GM21515 (cell line): ENCODE data around the gene MRPL44.

Experiments
- ATAC-seq: cut with Tn5 transposase; IDR thresholded peaks from one replicate; pipeline ENCODE4 v1.9.1; 2021; ENCODE audit not compliant: unreplicated experiment

MRPL44 gene

DNA sequence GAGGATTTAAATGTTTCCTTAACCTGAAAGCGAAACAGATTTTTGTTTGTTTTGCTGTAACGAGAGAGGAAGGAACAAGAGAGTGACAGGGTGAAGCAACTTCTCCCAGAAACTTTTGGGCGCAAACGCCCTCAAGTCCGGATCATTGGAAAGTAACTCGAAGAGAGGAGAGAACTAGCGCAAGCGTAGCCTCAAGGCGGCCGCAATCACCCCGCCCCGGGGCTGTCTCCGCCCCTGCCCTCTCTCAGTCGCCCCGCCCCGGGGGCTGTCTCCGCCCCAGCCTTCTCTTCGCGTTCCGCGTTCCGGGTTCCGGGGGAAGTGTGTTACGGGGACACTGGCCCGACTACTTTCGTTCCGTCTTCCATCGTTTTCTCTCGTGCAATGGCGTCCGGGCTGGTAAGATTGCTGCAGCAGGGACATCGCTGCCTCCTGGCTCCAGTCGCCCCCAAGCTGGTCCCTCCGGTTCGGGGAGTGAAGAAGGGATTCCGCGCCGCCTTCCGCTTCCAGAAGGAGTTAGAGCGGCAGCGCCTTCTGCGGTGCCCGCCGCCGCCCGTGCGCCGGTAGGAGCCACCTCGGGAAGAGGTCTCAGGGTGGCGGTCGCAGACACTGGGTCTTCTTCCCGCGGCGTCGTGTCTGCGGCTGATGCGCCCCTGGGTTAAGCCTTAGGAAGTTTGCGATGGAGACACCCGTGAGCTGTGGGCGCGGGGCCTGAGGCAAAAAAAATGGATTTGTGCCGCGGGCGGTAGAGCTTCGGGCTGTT lies at the start of gene MRPL44:
Gene MRPL44, plus strand, starts transcription at position 372 of the 760 bp plus-strand sequence. Its CDS starts 10 bp downstream, at position 382.
- ATAC-seq = peak; percentile 92

DNA sequence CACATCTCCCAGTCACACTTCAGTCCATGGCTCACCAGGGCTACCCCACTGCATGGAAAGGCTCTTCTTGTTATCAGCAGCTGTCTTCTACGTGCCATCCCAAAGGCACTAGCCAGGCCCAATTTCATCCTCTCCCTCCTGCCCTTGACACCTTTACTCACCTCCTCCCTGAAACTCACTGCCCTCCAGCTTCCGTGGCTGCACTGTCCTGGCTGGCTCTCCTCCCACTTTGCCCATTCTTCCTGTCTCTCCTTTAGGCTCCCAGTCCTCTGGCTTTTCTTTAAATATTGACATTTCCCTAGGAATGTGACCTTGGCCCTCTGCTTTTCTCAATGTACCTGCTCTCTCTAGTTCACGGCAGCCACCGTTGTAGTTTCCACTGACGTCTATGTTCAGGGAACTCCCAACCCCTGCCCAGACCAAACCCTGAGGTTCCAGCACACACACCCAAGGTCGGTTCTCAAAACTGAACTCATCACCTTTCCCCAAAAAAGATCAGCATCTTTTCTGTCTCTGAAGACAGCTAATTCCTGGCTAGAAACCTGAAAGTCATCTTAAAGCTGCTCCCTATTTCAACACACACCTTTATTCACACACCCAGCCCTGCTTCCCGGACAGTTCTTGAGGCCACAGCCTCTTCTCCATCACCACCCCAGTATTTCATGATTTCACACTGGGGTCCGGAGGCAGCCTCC lies 48.8 kb upstream of the MRPL44 start:
- ATAC-seq = no peak

DNA sequence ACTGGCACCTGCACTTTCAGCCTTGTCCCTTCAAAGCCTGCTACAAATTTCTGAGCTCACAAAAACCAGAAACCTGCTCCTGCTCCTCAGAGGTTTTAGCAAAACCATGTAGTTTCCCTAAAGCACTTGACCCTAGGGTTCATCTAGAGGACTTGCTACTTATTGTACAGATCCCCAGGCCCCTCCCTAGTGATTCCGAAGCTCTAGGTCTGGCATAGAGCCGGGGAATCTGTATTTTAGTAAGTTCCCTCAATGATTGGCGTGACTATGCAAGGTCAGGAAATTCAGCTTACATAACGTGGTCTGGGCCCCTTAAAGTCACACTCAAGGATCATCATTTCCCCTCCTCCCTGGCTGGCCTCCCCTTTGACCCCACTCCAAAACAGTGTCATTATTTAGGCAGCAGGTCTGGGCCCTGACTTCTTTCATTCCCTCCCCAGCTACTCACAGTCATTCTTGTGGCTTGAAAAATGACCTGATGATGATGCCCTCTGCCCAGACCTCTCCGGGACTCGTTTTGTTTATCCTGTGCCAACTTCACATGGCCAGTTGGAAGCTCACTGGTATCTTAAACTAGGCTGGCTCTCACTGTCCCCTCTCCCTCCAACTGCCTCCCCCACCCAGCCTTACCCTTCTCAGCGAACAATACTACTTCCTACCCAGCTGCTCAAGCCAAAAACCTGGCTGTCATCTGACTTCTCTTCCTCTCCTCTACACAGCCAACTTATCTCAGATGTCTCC lies 48.1 kb upstream of the MRPL44 start:
- ATAC-seq = no peak

DNA sequence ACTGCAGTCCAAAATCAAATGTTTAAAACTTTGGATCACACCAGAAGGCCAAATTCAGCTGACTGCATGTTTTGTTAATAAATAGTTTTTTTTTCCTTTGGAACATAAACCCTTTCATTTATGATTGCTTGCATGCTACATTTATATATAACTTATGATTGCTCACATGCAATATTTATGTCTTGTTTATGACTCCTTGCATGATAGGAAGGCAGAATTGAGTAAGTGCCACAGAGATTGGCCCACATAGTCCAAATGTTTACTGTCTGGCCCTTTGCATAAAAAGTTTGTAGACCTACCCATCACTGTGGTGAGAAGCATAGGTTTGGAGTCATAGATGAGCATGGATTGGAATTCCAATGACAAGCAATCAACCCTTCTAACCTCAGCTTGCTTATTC lies 42.9 kb upstream of the MRPL44 start:
- ATAC-seq = no peak

DNA sequence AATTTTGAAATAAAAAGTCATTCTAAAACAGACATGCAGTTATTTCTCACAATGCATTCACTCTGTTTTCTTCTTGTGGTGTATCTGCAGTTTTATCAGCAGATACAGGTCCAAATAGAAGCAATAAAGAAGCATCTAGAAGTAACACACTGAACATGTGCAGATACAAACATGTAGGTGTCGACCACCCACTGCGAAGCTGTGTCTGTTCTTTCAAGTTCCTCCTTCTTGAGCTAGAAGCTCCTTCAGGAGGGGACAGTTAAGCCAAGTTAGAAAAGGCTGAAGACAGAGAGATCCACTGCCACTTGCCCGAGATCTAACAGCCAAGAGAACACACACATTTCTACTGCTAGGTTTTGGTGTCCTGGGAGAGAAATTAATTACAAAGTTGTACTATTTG lies 42.2 kb upstream of the MRPL44 start:
- ATAC-seq = no peak

DNA sequence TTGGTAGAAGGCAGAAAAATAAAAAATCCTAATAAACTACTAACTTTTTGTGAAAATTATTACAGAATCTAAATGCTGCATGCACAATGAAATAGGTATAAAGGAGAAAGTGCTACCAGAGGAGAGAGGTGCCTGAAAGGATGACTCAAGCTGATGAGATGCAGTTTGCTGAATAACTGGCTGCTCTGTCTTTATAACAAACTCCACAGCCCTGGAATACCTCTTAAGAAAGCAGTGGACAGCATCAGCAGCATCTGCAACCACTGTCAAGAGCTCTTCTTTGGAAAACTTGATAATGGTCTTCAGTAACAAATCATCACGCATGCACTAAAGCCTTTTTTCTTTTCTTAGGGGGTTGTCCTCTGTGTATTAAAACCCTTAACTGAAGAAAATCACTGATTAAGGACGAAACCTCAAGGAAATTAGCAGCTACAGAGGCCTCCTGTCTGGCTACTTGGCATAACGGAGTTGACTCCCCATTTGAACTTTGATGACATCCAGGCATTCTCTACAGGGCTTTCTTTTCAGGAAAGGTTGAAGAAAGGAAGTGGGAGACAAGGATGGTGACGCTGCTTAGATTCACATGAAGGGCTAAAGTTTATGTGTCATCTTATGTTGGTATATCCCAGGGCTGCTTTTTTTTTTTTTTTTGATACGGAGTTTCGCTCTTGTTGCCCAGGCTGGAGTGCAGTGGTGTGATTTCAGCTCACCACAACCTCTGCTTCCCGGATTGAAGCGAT lies 40.9 kb upstream of the MRPL44 start:
- no peak for ATAC-seq

DNA sequence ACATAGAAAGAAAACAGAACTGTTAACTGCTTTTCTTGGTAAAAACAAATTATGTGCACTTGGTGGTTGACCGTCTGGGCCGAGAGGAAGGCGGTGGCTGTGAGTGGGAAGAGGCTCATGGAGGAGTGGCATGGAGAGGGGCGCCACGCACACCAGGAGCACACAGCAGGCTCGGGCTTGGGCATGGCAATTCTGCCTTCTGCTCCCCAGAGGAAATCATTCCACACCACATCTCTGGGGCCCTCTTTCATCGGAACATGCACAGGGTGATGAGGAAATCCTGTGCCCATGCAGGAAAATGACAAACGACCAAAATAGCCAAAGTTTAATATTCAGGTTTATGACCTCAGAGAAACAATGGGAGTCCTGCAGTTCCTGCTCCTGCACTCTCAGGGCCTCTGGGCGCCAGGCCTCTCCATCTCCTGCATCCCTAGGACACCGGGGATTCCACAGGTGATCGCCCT lies 38.6 kb upstream of the MRPL44 start:
- ATAC-seq = no peak

DNA sequence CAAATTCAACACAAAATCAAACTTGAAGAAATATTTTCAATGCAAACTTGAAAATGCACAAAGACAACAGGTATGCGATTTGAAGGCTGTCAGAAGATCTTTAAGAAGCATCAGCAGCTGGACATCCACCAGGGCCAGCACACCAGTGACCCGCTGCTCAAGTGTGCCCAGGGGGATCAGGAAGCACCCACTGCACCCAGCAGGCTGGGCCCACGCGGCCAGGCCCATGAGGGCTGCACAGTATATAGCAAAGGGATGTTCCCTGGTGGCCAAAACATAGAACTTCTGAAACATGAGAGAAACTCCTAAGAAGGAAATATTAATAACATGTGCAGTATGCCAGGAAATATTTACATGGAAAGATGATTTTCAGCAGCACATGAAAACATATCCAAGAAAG lies 37.2 kb upstream of the MRPL44 start:
- ATAC-seq = no peak

DNA sequence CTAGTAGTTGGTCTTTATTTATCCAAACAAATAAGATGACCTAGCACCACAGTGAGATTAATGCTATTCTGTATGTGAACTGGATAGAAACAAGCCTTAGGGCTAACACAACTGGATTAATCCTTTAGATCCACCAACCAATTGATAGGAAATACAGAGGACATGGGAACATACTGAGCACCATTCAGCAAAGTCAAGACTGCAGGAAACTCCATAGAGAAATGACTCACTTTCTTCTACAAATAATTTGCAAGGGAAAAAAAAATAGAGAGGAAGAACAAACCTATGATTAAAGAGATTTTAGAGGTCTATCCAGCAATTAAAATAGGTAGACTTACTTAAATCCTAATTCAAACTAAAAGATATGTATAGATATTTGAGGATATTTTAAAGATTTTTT lies 36.1 kb upstream of the MRPL44 start:
- no peak for ATAC-seq

DNA sequence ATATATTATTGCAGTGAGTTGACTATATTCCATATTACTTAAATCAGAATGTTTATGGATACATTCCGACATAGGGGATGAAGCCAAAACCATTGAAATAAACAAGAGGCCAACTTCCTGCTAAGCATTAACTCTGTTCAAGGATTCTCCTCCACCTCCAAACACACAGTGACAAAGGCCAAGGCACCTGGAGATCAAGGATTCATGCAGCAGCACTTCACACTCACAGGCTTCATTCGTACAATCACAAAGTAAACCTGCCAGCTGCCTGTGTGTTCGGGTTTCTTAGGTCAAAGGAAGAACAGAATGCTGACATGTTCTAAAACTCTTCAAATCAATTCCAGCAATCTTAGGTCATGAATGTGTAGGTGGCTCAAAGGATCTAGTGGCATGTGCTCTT lies 35.0 kb upstream of the MRPL44 start:
- no peak for ATAC-seq

DNA sequence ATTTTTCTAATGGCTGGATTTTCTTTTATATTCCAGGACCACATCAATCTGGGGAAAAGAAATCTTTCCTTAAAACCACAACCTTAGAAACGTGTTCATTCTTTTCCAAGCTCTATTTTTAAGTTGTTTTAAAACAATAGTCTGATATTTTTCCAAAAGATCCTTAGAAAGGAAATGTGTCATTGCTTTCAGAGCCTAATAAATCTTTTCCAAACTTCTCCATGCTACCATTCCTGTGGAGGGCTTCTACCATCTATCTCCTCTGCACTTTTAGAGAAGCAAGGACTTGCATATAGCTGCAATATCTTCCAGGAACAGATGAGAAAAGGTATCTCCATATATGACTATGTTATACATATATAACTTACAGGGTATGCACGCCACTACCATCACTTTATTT lies 33.3 kb upstream of the MRPL44 start:
- no peak for ATAC-seq

DNA sequence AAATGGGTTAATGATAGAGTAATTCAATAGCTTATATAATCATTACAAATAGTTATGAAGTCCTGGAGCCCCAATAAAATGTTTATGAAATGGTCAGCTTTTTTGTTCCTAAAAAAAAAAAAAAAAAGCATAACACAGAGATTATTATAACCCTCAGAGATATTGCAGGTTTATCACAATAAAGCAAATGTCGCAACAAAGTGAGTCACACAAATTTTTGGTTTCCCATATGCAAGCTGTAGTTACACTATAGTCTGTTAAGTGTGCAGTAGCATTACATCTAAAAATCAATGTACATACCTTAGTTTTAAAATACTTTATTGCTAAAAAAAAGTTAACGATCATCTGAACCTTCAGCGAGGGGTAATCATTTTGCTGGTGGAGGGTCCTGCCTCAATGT lies 32.2 kb upstream of the MRPL44 start:
- no peak for ATAC-seq

DNA sequence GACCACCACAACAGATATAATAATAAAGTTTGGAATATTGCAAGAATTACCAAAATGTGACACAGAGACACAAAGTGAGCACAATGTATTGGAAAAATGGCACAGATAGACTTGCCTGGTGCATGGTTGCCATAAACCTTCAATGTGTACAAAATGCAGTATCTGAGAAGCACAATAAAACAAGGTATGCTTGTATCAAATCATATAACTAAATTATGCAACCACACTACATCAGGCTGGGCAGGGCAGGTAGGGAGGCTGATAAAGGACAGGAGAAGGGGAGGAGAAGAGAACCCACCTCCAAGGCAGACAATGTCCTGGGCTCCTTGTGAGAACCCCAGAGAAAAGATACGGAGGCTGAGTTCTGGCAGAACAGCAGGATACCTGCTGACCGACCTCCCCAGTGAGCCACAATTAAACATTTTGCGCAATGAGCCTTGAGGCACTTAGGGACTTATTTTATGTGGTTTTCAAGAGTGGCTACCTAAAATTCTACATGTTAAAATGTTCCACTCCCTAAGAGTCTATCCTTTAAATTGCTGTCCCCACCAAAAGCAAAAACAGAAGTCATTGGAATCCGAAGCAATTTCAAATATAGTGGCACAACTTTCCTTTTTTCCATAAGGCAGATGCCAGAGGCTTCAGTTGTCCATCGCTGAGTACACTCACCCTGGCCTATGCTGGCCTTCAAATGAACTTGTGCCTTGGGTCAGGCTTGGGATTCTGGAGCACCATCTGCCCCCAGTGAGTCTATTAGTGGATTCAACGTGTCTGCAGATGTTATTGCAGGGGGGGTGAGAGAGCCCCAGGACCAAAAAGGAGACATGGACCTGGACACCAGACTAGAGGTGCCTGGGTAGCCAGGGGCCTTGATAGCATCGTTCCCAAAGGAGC lies 28.9 kb upstream of the MRPL44 start:
- ATAC-seq = no peak

DNA sequence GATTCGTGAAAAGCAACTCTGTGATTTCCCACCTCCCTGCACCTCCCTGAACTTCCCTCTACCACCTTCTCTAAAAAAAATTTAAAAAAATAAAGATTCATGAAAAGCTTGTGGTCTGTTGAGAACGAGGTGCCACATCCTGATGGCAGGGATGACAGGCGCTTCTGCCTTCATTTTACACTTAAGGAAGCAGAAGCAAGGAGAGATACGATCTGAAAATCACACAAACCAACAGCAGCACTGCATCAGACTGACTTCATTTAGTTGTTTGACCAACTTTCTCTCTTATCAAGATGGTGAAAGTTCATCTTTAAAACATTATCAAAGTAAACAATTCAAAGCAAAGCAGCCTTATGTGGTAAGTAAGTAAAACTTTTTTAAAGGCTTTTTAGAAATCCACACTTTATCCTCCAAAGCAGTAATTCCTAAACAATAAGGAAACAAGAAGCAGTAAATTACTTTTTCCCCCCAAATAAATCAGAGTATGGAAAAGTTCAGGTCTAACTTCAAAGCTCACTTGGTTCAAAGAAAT lies 27.6 kb upstream of the MRPL44 start:
- no peak for ATAC-seq

DNA sequence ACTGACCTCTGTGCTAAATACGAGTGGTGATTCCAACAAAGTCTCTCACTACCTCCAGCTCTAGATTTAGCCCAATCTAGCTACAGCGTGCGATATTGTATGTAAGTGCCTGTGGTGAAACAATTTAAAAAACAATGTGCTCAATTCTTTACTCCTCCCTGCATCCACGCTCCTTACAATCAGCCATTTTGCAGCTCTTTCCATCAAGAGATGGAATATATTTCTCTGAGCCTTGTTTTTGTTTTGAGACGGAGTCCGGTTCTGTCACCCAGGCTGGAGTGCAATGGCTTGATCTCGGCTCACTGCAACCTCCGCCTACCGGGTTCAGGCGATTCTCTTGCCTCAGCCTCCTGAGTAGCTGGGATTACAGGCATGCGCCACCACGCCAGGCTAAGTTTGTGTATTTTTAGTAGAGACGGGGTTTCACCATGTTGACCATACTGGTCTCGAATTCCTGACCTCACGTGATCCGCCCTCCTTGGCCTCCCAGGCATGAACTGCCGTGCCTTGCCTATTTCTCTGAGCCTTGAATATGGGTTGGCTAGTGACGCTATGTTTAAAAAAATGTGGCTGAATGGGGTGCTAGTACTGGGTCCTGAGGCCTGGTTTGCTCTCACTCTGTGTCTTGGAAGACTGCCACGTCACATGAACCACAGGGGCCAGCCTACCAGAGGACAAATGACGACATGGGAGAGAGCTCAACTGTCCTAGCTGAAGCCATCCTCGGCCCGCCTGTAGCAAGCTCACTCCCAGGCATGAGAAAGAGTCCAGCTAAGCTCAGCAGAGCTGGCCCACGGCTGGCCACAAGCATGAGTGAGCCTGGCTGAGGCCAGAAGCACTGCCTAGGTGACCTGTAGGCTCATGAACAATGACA lies 26.9 kb upstream of the MRPL44 start:
- no peak for ATAC-seq

DNA sequence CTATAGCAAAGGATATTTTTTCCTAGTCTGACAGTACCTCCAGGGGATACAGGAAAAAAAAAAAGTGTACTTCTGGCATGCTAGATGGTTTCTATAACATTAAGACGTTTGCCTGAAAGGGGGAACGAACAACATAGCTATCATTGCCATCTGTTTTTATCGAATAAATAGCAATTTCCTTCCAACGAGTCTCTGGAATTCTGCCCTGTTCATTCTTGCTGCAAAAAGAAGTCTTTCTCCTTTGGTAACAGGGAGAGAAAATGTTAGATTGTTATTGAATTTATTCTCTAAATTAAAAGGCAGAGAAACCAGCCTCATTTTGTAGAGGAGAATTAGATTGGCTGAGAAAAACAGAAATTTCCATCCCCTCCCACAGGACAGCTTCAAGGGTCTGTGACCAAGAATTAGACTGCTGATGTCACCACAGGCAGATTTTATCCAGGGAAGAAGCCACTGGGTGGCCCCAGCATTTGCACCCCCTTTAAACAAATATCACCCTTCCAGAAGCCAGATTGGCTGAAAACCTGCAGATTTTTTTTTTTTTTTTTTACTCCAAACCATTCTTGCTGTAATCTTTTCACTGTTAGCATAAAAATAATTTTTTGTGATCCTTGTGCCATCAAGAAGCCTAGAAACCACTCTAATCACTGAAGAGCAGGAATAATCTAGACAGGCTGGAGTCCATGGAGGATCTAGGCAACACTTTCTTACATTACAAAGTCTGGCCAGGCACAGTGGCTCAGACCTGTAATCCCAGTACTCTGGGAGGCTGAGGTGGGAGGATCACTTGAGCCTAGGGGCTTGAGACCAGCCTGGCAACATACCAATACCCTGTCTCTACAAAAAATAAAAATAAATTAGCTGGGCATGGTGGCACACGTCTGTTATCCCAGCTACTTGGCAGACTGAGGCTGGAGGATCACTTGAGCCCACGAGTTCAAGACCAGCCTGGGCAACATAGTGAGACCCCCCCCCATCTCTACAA lies 24.2 kb upstream of the MRPL44 start:
- ATAC-seq = no peak

DNA sequence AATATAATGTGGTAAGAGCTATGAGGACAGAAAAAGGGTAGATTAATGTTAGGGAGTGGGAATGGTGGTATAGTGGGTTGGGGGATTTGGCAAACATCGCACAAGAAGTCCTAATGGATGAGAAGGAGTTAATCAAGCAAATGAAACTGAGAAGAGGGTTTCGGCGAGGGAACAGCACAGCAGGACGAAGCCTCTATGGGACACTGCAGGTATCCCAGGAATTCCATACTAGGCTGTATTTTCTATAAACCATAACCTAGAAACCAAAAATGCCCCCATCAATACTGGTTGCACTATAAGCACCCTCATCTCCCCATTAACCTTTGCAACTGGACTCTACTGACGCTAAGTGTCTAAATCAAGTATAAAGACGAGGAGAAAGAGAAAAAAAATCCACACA lies 22.4 kb upstream of the MRPL44 start:
- ATAC-seq = no peak
